Measurements from ENCODE around the gene MYO1H. TPM values are rescaled to one million over a fixed set of nuclear protein-coding genes. Genes with fewer than 3 reads are reported as not detected.

Gene MYO1H
- total RNA-seq, 1 donor: not detected

DNA sequence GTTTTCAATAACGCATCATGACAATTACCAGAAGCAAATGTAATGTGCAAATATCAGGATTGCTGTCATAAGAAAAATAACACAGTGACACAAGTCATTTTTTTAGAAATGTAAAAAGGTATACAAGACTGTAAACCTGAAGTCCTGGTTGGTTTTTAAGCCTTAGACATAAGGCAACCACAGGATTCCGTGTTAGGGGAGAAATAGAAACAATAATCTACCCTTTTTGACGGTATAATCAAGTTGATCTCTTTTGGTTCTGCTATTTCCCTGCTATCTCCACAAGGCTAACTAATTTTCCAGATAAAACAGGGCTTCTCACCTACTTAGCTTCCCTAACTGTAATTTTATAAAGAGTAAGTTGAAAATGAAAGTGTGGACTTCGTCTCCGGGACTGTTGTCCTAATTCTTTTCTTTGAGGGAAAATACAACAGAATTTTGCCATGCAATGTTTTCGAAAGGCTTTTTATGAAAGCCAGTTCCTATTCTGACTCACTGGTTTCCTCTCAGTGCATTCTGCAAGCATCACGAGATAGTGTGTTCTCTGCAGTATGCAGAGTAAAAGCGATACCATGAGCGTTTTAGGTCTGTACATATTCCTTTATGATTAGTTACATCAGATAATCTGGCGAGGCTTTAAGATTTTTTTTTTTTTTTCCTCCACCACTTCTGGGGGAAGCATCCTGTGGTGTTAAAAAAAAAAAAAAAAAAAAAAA, 10.6 kb downstream of the MYO1H start:
- DNase-seq (ENCODE audit: insufficient read length, low spot score, missing footprints): peak; percentile 61
- H3K9me3 ChIP-seq (ENCODE audit: low read depth, low read length): no peaks in the 10 kb centered on the region
- peak overlapping the region; percentile 53 for H3K4me3 ChIP-seq (ENCODE audit: insufficient read depth, low read length)
- H3K27me3 ChIP-seq (ENCODE audit: insufficient read depth, low read length): peaks cover 7% of the 10 kb centered on the region
- H3K4me2 ChIP-seq (ENCODE audit: insufficient read depth, low read length): peak overlapping the region; percentile 79
- no peaks in the 10 kb centered on the region for H3K79me2 ChIP-seq (ENCODE audit: insufficient read depth, low read length)
- no peaks in the 10 kb centered on the region for H4K20me1 ChIP-seq (ENCODE audit: insufficient read depth, low read length)
- no peaks in the 10 kb centered on the region for H3K36me3 ChIP-seq (ENCODE audit: insufficient read depth, low read length)
- peak overlapping the region; percentile 83 for H2AFZ ChIP-seq (ENCODE audit: low read length)
- H3K27ac ChIP-seq (ENCODE audit: low read depth, low read length): no peak overlapping the region
- TF ChIP-seq, protein P1, sequence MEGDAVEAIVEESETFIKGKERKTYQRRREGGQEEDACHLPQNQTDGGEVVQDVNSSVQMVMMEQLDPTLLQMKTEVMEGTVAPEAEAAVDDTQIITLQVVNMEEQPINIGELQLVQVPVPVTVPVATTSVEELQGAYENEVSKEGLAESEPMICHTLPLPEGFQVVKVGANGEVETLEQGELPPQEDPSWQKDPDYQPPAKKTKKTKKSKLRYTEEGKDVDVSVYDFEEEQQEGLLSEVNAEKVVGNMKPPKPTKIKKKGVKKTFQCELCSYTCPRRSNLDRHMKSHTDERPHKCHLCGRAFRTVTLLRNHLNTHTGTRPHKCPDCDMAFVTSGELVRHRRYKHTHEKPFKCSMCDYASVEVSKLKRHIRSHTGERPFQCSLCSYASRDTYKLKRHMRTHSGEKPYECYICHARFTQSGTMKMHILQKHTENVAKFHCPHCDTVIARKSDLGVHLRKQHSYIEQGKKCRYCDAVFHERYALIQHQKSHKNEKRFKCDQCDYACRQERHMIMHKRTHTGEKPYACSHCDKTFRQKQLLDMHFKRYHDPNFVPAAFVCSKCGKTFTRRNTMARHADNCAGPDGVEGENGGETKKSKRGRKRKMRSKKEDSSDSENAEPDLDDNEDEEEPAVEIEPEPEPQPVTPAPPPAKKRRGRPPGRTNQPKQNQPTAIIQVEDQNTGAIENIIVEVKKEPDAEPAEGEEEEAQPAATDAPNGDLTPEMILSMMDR (IDR thresholded peaks at IDR 0.05; ENCODE audit: extremely low read depth, low read depth, low read length): no peak
- no peaks in the 10 kb centered on the region for H3K4me1 ChIP-seq (ENCODE audit: insufficient read depth, low read length)

GRCh38 chr12:109359131-109359690, 11.5 kb downstream of the MYO1H start:
- H3K4me2 ChIP-seq (ENCODE audit: insufficient read depth, low read length): no peak overlapping the region
- no peaks in the 10 kb centered on the region for H4K20me1 ChIP-seq (ENCODE audit: insufficient read depth, low read length)
- H3K36me3 ChIP-seq (ENCODE audit: insufficient read depth, low read length): no peaks in the 10 kb centered on the region
- no peak overlapping the region for H2AFZ ChIP-seq (ENCODE audit: low read length)
- no peaks in the 10 kb centered on the region for H3K4me1 ChIP-seq (ENCODE audit: insufficient read depth, low read length)
- H3K79me2 ChIP-seq (ENCODE audit: insufficient read depth, low read length): no peaks in the 10 kb centered on the region
- DNase-seq (ENCODE audit: insufficient read length, low spot score, missing footprints): no peak
- no peaks in the 10 kb centered on the region for H3K9me3 ChIP-seq (ENCODE audit: low read depth, low read length)
- TF ChIP-seq, protein P1 (IDR thresholded peaks at IDR 0.05; ENCODE audit: extremely low read depth, low read depth, low read length): no peak
- no peak overlapping the region for H3K27ac ChIP-seq (ENCODE audit: low read depth, low read length)
- H3K4me3 ChIP-seq (ENCODE audit: insufficient read depth, low read length): no peak overlapping the region
- peaks cover 7% of the 10 kb centered on the region for H3K27me3 ChIP-seq (ENCODE audit: insufficient read depth, low read length)

DNA sequence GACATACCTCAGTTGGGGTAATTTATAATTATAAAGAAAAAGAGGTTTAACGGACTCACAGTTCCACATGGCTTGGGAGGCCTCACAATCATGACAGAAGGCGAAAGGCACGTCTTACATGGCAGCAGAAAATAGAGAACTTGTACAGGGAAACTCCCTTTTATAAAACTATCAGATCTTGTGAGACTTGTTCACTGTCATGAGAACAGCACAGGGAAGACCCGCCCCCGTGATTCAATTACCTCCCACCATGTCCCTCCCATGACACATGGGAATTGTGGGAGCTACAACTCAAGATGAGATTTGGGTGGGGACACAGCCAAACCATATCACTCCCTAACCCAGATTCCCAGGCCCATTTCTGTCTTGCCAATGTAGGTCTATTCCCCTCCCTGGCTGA, 22.1 kb downstream of the MYO1H start:
- no peaks in the 10 kb centered on the region for H3K79me2 ChIP-seq (ENCODE audit: insufficient read depth, low read length)
- H3K4me1 ChIP-seq (ENCODE audit: insufficient read depth, low read length): no peaks in the 10 kb centered on the region
- DNase-seq (ENCODE audit: insufficient read length, low spot score, missing footprints): no peak
- H4K20me1 ChIP-seq (ENCODE audit: insufficient read depth, low read length): no peaks in the 10 kb centered on the region
- H3K9me3 ChIP-seq (ENCODE audit: low read depth, low read length): no peaks in the 10 kb centered on the region
- H2AFZ ChIP-seq (ENCODE audit: low read length): no peak overlapping the region
- H3K36me3 ChIP-seq (ENCODE audit: insufficient read depth, low read length): no peaks in the 10 kb centered on the region
- TF ChIP-seq, protein P1 (IDR thresholded peaks at IDR 0.05; ENCODE audit: extremely low read depth, low read depth, low read length): no peak
- H3K27ac ChIP-seq (ENCODE audit: low read depth, low read length): no peak overlapping the region
- H3K4me2 ChIP-seq (ENCODE audit: insufficient read depth, low read length): no peak overlapping the region
- H3K4me3 ChIP-seq (ENCODE audit: insufficient read depth, low read length): no peak overlapping the region
- peaks cover 4% of the 10 kb centered on the region for H3K27me3 ChIP-seq (ENCODE audit: insufficient read depth, low read length)

GRCh38 chr12:109377139-109377685, 29.5 kb downstream of the MYO1H start:
- H3K4me3 ChIP-seq (ENCODE audit: insufficient read depth, low read length): no peak overlapping the region
- no peaks in the 10 kb centered on the region for H3K9me3 ChIP-seq (ENCODE audit: low read depth, low read length)
- no peak for DNase-seq (ENCODE audit: insufficient read length, low spot score, missing footprints)
- H3K79me2 ChIP-seq (ENCODE audit: insufficient read depth, low read length): no peaks in the 10 kb centered on the region
- no peak overlapping the region for H2AFZ ChIP-seq (ENCODE audit: low read length)
- no peaks in the 10 kb centered on the region for H3K36me3 ChIP-seq (ENCODE audit: insufficient read depth, low read length)
- no peaks in the 10 kb centered on the region for H3K4me1 ChIP-seq (ENCODE audit: insufficient read depth, low read length)
- H4K20me1 ChIP-seq (ENCODE audit: insufficient read depth, low read length): no peaks in the 10 kb centered on the region
- H3K4me2 ChIP-seq (ENCODE audit: insufficient read depth, low read length): no peak overlapping the region
- H3K27ac ChIP-seq (ENCODE audit: low read depth, low read length): no peak overlapping the region
- H3K27me3 ChIP-seq (ENCODE audit: insufficient read depth, low read length): peaks cover 9% of the 10 kb centered on the region
- TF ChIP-seq, protein P1 (IDR thresholded peaks at IDR 0.05; ENCODE audit: extremely low read depth, low read depth, low read length): no peak
